Stimulated activated naive CD8-positive, alpha-beta T cell treated with anti-CD3 and anti-CD28 coated beads, Interleukin-15, amount 100 ng/mL, for 72 hours (primary cell): Measurements from ENCODE around the gene ATP9B.
"Not testable (repeated sequence)": the region's sequence is repeated elsewhere in the genome, so short reads cannot be mapped to it uniquely, and the experiment has no call there.

Experiments used
- ATAC-seq: fragments of 150-1000 bp; cut with Tn5 transposase; 2 replicates; pipeline ENCODE4 v1.10.0; 2021; ENCODE audit warnings: mild to moderate bottlenecking, moderate library complexity
- DNase-seq, 2 donors: peaks; one replicate each; pipeline ENCODE4 v3.0.0; 2021 to 2022
- H3K27ac Mint-ChIP-seq, 2 donors: one replicate each; pipeline ENCODE4 v1.8.0; 2022; ENCODE audit warnings: mild to moderate bottlenecking in 2 of 2, mixed read lengths in 2 of 2, moderate library complexity in 2 of 2
- H3K27me3 Mint-ChIP-seq: one replicate; pipeline ENCODE4 v1.8.0; 2022; ENCODE audit warnings: mixed read lengths
- H3K4me1 Mint-ChIP-seq: one replicate; pipeline ENCODE4 v1.8.0; 2022; ENCODE audit warnings: mild to moderate bottlenecking, mixed read lengths
- H3K4me3 Mint-ChIP-seq, 2 donors: one replicate each; pipeline ENCODE4 v1.8.0; 2022; ENCODE audit warnings: mild to moderate bottlenecking in 2 of 2, mixed read lengths in 2 of 2, moderate library complexity in 1 of 2
- H3K9me3 Mint-ChIP-seq, 2 donors: one replicate each; pipeline ENCODE4 v1.8.0; 2022; ENCODE audit warnings: mixed read lengths in 2 of 2

ATP9B gene

DNA sequence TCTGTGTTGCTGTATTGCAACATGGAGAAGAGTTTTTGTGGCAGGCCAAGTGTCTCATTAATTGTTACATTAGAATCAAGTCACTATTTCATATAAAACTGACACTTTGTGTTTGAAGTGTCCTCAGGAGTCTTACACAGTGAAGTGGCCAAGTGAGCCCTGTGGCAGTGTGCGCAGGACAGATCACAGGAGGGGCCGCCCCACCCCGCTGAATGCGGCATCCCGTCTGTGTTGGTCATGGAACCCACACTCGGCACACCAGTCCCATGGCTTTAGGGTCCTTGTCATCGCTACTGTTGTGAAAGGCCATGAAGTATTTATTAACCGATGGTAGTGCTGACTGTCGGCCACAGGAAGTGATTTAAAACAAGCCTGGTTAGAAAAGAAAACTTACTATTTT is 181.8 kb downstream of the ATP9B start:
- Mint-ChIP-seq H3K4me3 (no peak overlapping the region), H3K9me3 (no peaks in the 10 kb centered on the region), H3K27me3 (no peaks in the 10 kb centered on the region), H3K27ac (no peak overlapping the region), H3K4me1 (peaks cover 29% of the 10 kb centered on the region)
- DNase-seq, result no peak
- ATAC-seq, result no peak

- Mint-ChIP-seq H3K9me3 (no peaks in the 10 kb centered on the region), H3K27ac (no peak overlapping the region), H3K27me3 (no peaks in the 10 kb centered on the region), H3K4me1 (peaks cover 21% of the 10 kb centered on the region), H3K4me3 (no peak overlapping the region)
- ATAC-seq, result no peak
- DNase-seq, result no peak
Observed at GRCh38 chr18:79252904-79253633, 183.9 kb downstream of the ATP9B start.

DNA sequence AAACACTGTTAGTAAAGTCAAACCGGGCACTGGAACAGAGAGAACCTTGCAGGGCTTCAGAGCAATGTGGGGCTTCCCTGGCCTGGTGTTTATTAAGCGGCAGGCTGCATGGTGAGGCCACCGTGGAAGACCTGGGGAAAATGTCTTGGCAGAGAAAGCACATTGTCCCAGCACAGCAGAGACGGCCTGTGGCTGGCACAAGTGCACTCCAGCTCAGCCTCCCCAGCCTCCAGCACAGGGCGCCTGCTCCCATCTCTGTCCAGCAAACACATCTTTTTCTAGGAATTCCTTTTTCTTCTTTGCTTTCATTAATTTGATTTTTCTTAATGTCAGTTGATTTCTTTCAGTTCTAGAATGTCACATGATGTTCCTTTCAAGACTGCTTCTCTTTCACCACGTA is 188.3 kb downstream of the ATP9B start:
- Mint-ChIP-seq H3K27me3 (no peaks in the 10 kb centered on the region), H3K27ac (no peak overlapping the region), H3K4me3 (no peak overlapping the region), H3K9me3 (no peaks in the 10 kb centered on the region), H3K4me1 (no peaks in the 10 kb centered on the region)
- ATAC-seq (no peak), DNase-seq (no peak)

DNA sequence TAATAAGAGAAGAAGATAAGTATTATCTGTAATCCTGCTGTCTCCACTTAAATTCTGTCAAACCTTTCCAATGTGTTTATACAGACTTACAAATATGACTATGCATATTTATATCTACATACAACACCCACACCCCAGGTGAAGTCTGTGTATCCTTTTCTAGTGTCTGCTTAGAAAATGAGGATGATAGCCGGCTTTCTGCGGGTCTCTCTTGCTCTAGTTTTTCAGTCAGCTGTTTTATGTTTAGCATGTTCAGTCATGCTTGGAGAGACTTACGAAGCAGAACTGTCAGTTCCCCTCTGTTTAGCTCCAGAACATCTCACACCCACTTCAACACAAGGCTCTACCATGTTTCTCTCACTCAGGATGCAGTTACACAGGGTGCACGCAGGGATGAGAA is 189.3 kb downstream of the ATP9B start:
- Mint-ChIP-seq H3K9me3 (no peaks in the 10 kb centered on the region), H3K4me3 (no peak overlapping the region), H3K27me3 (no peaks in the 10 kb centered on the region), H3K27ac (no peak overlapping the region), H3K4me1 (no peaks in the 10 kb centered on the region)
- no peak for ATAC-seq
- DNase-seq, result no peak

- H3K27me3 Mint-ChIP-seq, result no peaks in the 10 kb centered on the region
- H3K27ac Mint-ChIP-seq, result no peak overlapping the region
- DNase-seq, result no peak
- no peak overlapping the region for H3K4me3 Mint-ChIP-seq
- no peaks in the 10 kb centered on the region for H3K4me1 Mint-ChIP-seq
- ATAC-seq, result no peak
- H3K9me3 Mint-ChIP-seq, result no peaks in the 10 kb centered on the region
Observed at GRCh38 chr18:79259218-79259617, 190.0 kb downstream of the ATP9B start.

DNA sequence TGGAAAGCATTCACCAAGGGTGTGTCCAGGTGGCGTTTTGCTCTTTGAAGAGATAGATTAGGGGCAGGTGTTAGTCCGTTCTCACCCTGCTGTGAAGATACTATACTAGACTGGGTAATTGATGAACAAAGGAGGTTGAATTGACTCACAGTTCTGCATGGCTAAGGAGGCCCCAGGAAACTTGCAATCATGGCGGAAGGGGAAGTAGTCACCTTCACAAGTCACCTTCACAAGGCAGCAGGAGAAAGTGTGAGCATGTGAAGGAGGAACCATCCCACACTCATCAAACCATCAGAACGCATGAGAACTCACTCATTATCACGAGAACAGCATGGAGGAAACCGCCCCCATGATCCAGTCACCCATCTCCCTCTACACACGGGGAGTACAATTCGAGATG is 190.8 kb downstream of the ATP9B start:
- peaks cover 3 to 4% of the 10 kb centered on the region in 2 donors for H3K9me3 Mint-ChIP-seq
- H3K4me1 Mint-ChIP-seq, result no peaks in the 10 kb centered on the region
- no peaks in the 10 kb centered on the region for H3K27me3 Mint-ChIP-seq
- ATAC-seq (no peak), DNase-seq (no peak)
- H3K4me3 Mint-ChIP-seq, result no peak overlapping the region
- peak overlapping the region in 1 of 2 donors; percentile 76 for H3K27ac Mint-ChIP-seq

- Mint-ChIP-seq H3K27ac (no peak overlapping the region), H3K9me3 (peaks cover 8 to 9% of the 10 kb centered on the region in 2 donors), H3K27me3 (no peaks in the 10 kb centered on the region), H3K4me3 (no peak overlapping the region), H3K4me1 (no peaks in the 10 kb centered on the region)
- no peak for ATAC-seq
- no peak for DNase-seq
Observed at GRCh38 chr18:79260510-79260909, 191.3 kb downstream of the ATP9B start.

GRCh38 chr18:79265068-79265467 is 195.9 kb downstream of the ATP9B start:
- H3K4me3 Mint-ChIP-seq, ATAC-seq, DNase-seq, H3K4me1 Mint-ChIP-seq, H3K27ac Mint-ChIP-seq, H3K27me3 Mint-ChIP-seq: not testable (repeated sequence)
- H3K9me3 Mint-ChIP-seq, result peaks cover 21 to 28% of the 10 kb centered on the region in 2 donors

GRCh38 chr18:79271812-79272211 is 202.6 kb downstream of the ATP9B start:
- H3K27ac Mint-ChIP-seq, H3K27me3 Mint-ChIP-seq, ATAC-seq, DNase-seq, H3K4me3 Mint-ChIP-seq, H3K4me1 Mint-ChIP-seq: not testable (repeated sequence)
- peaks cover 9 to 16% of the 10 kb centered on the region in 2 donors for H3K9me3 Mint-ChIP-seq

GRCh38 chr18:79272916-79273315 is 203.7 kb downstream of the ATP9B start:
- Mint-ChIP-seq H3K27me3 (no peaks in the 10 kb centered on the region), H3K4me3 (no peak overlapping the region), H3K9me3 (peaks cover 9 to 16% of the 10 kb centered on the region in 2 donors), H3K27ac (no peak overlapping the region), H3K4me1 (peaks cover 9% of the 10 kb centered on the region)
- DNase-seq, result no peak
- no peak for ATAC-seq

DNA sequence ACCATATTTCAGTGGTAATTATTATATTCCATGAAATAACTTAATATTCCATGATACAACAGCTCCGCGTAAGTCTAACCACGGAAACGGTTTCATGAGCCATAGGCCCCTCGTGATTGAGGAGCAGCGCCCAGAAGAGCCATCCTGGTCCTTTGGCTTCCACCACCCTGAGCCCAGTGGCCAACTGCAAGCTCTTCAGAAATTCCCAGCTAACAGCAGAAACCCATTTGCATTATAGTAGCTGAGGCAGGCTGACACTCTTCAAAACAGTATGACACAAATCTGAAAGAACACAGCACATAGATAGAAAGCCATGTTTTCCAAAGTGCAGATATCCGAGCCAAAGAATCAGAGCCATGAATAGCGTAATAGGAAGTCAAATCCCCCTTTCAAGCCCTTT is 205.6 kb downstream of the ATP9B start:
- DNase-seq (no peak), ATAC-seq (no peak)
- no peak overlapping the region for H3K4me3 Mint-ChIP-seq
- H3K9me3 Mint-ChIP-seq, result peaks cover 0 to under 1% of the 10 kb centered on the region in 2 donors
- peak overlapping the region in 1 of 2 donors; percentile 10 for H3K27ac Mint-ChIP-seq
- H3K4me1 Mint-ChIP-seq, result peaks cover 9% of the 10 kb centered on the region
- no peaks in the 10 kb centered on the region for H3K27me3 Mint-ChIP-seq

DNA sequence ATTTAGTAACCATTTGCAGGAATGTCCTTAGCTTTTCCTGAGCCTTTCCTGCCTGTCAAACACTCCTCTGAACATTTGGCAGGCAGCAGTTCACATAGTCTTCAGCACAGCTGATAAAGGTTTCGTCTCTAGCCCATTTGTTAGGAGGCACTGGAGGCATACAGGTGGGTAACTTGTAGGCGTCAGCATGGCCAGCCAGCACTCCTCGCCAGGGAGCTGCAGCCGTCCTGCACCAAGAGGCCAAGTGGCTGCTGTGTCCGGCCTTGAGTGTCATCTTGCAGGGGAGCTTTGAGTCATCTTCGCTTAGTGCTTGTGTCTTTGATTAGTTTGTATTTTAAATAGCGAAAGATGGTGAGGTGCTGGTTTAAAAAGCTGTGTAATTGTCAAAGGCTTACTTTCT is 206.3 kb downstream of the ATP9B start:
- peak overlapping the region in 1 of 2 donors; percentile 27 for H3K27ac Mint-ChIP-seq
- no peak overlapping the region for H3K4me3 Mint-ChIP-seq
- H3K4me1 Mint-ChIP-seq, result peaks cover 9% of the 10 kb centered on the region
- no peaks in the 10 kb centered on the region for H3K27me3 Mint-ChIP-seq
- H3K9me3 Mint-ChIP-seq, result no peaks in the 10 kb centered on the region
- DNase-seq (no peak), ATAC-seq (no peak)

- Mint-ChIP-seq H3K27ac (no peak overlapping the region), H3K4me3 (no peak overlapping the region), H3K27me3 (no peaks in the 10 kb centered on the region), H3K9me3 (no peaks in the 10 kb centered on the region), H3K4me1 (peaks cover 9% of the 10 kb centered on the region)
- DNase-seq (no peak), ATAC-seq (no peak)
Observed at GRCh38 chr18:79275992-79276391, 206.8 kb downstream of the ATP9B start.

DNA sequence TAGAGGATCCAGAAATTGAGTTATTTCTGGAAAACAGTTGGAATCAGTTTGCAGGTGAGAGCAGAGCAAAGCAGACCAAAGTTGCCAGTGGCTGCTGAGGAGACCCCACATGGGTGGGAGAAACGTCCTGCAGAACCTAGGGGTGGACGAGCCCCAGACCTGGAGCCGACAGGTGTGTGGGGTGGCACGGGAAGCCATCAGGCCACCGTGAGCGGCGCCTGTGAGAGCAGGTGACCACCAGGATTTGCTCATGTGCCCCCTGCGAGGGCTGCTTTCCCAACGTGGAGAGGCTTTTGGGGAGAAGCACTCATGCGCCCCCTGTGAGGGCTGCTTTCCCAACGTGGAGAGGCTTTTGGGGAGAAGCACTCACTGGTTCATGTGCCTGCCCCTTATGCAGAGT is 209.7 kb downstream of the ATP9B start:
- Mint-ChIP-seq H3K27me3 (no peaks in the 10 kb centered on the region), H3K4me1 (peaks cover 9% of the 10 kb centered on the region)
- ATAC-seq, result no peak

DNA sequence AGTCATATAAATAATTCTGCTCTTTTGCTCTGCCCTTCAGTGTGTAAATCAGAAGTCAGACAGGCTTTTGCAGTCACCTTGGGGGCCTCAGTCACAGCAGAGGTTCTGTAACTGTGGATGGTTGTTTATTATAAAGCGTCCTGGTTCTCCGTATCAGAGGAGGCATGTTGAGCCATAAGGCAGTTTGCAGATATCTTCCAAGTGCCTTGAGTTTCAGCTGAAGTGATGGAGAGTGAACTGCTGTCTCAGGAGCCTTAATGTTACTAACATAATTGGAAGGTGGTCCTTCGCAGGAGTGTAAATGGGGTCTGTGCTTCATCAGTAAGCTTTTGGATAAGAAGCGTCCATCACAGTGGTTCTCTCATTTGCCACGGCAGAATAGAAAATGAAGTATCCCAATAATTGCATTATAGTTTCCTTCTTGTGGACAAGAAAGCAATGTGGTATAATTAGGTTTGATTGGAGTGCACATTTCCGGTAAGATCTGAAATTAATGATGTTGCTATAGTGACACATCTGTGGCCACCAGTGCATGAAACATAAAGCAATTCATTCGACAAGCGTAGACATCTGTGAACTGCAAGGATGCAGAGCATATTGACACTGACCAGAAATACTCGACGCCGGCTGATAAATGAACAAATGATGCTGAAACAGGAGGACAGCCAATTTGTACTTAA is 214.1 kb downstream of the ATP9B start:
- Mint-ChIP-seq H3K27me3 (no peaks in the 10 kb centered on the region), H3K4me3 (no peak overlapping the region), H3K4me1 (no peaks in the 10 kb centered on the region), H3K27ac (no peak overlapping the region), H3K9me3 (no peaks in the 10 kb centered on the region)
- ATAC-seq (no peak), DNase-seq (no peak)

More for the DNA sequence above, 209.7 kb downstream of the ATP9B start:
- no peaks in the 10 kb centered on the region for H3K9me3 Mint-ChIP-seq
- H3K4me3 Mint-ChIP-seq, result no peak overlapping the region
- no peak overlapping the region for H3K27ac Mint-ChIP-seq
- no peak for DNase-seq

- H3K27ac Mint-ChIP-seq, result no peak overlapping the region
- DNase-seq (no peak), ATAC-seq (no peak)
- no peaks in the 10 kb centered on the region for H3K9me3 Mint-ChIP-seq
- H3K4me3 Mint-ChIP-seq, result no peak overlapping the region
- H3K27me3 Mint-ChIP-seq, result no peaks in the 10 kb centered on the region
- H3K4me1 Mint-ChIP-seq, result no peaks in the 10 kb centered on the region
Observed at GRCh38 chr18:79283929-79284328, 214.7 kb downstream of the ATP9B start.
